ENCODE results near the gene SERPINE1. TPM values are rescaled to one million over a fixed set of nuclear protein-coding genes. Genes with fewer than 3 reads are reported as not detected.
A peak's percentile ranks its signal among the peaks of the same experiment; 100 is the strongest.

SERPINE1 gene
- total RNA-seq, 4 donors from 2014 or later: 1.3 to 26.2 (median 5.5) TPM

- DNase-seq: no peak
- TF ChIP-seq POLR2A (IDR thresholded peaks at IDR 0.05): no peak
- TF ChIP-seq POLR2AphosphoS5 (IDR thresholded peaks at IDR 0.05): no peak
- TF ChIP-seq EP300 (IDR thresholded peaks at IDR 0.05; ENCODE audit: low read depth): no peak
- TF ChIP-seq CTCF (IDR thresholded peaks at IDR 0.05): no peak
- H3K4me1 ChIP-seq: peaks cover 5 to 17% (median 12%) of the 10 kb centered on the region in 4 donors
- peaks cover 81% of the 10 kb centered on the region for H3K27me3 ChIP-seq
- intact Hi-C loops (cut with DNase I; ENCODE audit: low total_unique reads) (loop anchor here (5.0 kb wide), 1 partner anchor 272 kb away; no protein-coding TSS in a partner anchor), in situ Hi-C loops (cut with MboI; ENCODE audit: low pct_ligation_motif_present in 1 of 4, low pct_unique_long_range_greater_than_20kb in 1 of 4, low sequenced_read_pairs in 3 of 4) (no loop called here)
- H3K36me3 ChIP-seq: no peaks in the 10 kb centered on the region
- no peaks in the 10 kb centered on the region for H3K9me3 ChIP-seq
- H3K27ac ChIP-seq: no peak overlapping the region
- H3K4me3 ChIP-seq: peak overlapping the region in 1 of 4 donors; percentile 13
- WGBS, 2 donors (ENCODE audit: low coverage in 1 of 2): 10% methylated on average over 14 of the region's 27 CpGs; no CpG with 5 or more reads in 1 of the 2 donors
Observed at GRCh38 chr7:101179713-101180112, 52.8 kb downstream of the SERPINE1 start.

GRCh38 chr7:101180130-101180755 is 53.3 kb downstream of the SERPINE1 start, which contains the start of gene NAT16:
Gene NAT16, minus strand, starts transcription at chr7:101180293. Its CDS starts 5,486 bp downstream, at chr7:101174807.
- H3K27ac ChIP-seq: no peak within 1 kb of the TSS
- H3K36me3 ChIP-seq: no peaks in the 10 kb centered on the region
- H3K27me3 ChIP-seq: peaks cover 76% of the 10 kb centered on the region
- H3K4me1 ChIP-seq: peaks cover 9 to 17% (median 14%) of the 10 kb centered on the region in 4 donors
- in situ Hi-C loops (cut with MboI; ENCODE audit: low pct_ligation_motif_present in 1 of 4, low pct_unique_long_range_greater_than_20kb in 1 of 4, low sequenced_read_pairs in 3 of 4) (no loop called here), intact Hi-C loops (cut with DNase I; ENCODE audit: low total_unique reads) (no loop called here)
- TF ChIP-seq CTCF (IDR thresholded peaks at IDR 0.05) (no peak), POLR2AphosphoS5 (IDR thresholded peaks at IDR 0.05) (no peak), EP300 (IDR thresholded peaks at IDR 0.05; ENCODE audit: low read depth) (no peak), POLR2A (IDR thresholded peaks at IDR 0.05) (no peak)
- peak within 1 kb of the TSS in 1 of 4 donors; percentile 13 for H3K4me3 ChIP-seq
- DNase-seq: no peak
- no peaks in the 10 kb centered on the region for H3K9me3 ChIP-seq
- WGBS, 2 donors (ENCODE audit: low coverage in 1 of 2): 16% methylated on average over 25 of the region's 56 CpGs; no CpG with 5 or more reads in 1 of the 2 donors

- Histone ChIP-seq H3K4me1 (peaks cover under 1 to 6% (median 4%) of the 10 kb centered on the region in 4 donors), H3K27ac (no peak overlapping the region), H3K36me3 (no peaks in the 10 kb centered on the region), H3K9me3 (no peaks in the 10 kb centered on the region), H3K4me3 (no peak overlapping the region), H3K27me3 (peaks cover 25% of the 10 kb centered on the region)
- DNase-seq: peak; percentile 15
- in situ Hi-C loops (cut with MboI; ENCODE audit: low pct_ligation_motif_present in 1 of 4, low pct_unique_long_range_greater_than_20kb in 1 of 4, low sequenced_read_pairs in 3 of 4): no loop called here
- intact Hi-C loops (cut with DNase I; ENCODE audit: low total_unique reads): no loop called here
- TF ChIP-seq CTCF (IDR thresholded peaks at IDR 0.05): no peak
- TF ChIP-seq POLR2AphosphoS5 (IDR thresholded peaks at IDR 0.05): no peak
- no peak for TF ChIP-seq EP300 (IDR thresholded peaks at IDR 0.05; ENCODE audit: low read depth)
- TF ChIP-seq POLR2A (IDR thresholded peaks at IDR 0.05): no peak
- WGBS, 2 donors (ENCODE audit: low coverage in 1 of 2): 42% methylated on average over 5 of the region's 5 CpGs; no CpG with 5 or more reads in 1 of the 2 donors
Observed at GRCh38 chr7:101185258-101185839, 58.4 kb downstream of the SERPINE1 start.

- 49 to 71% methylated on average over 4 to 6 of the region's 6 CpGs for WGBS, 2 donors (ENCODE audit: low coverage in 1 of 2)
- H3K36me3 ChIP-seq: no peaks in the 10 kb centered on the region
- in situ Hi-C loops (cut with MboI; ENCODE audit: low pct_ligation_motif_present in 1 of 4, low pct_unique_long_range_greater_than_20kb in 1 of 4, low sequenced_read_pairs in 3 of 4) (no loop called here), intact Hi-C loops (cut with DNase I; ENCODE audit: low total_unique reads) (no loop called here)
- no peak for DNase-seq
- TF ChIP-seq POLR2AphosphoS5 (IDR thresholded peaks at IDR 0.05): no peak
- no peak for TF ChIP-seq POLR2A (IDR thresholded peaks at IDR 0.05)
- no peak for TF ChIP-seq CTCF (IDR thresholded peaks at IDR 0.05)
- TF ChIP-seq EP300 (IDR thresholded peaks at IDR 0.05; ENCODE audit: low read depth): no peak
- H3K9me3 ChIP-seq: no peaks in the 10 kb centered on the region
- peaks cover 17% of the 10 kb centered on the region for H3K27me3 ChIP-seq
- H3K27ac ChIP-seq: no peak overlapping the region
- no peak overlapping the region for H3K4me3 ChIP-seq
- peaks cover 0 to 6% (median 4%) of the 10 kb centered on the region in 4 donors for H3K4me1 ChIP-seq
Observed at GRCh38 chr7:101186194-101186593, 59.3 kb downstream of the SERPINE1 start.

Data from transverse colon (tissue), 4 donors.